Stimulated activated CD4-positive, alpha-beta T cell treated with anti-CD3 and anti-CD28 coated beads, Interleukin-15, amount 100 ng/mL, for 24 hours (primary cell): ENCODE measurements around the gene METTL24.
"Not testable (repeated sequence)": the region's sequence is repeated elsewhere in the genome, so short reads cannot be mapped to it uniquely, and the experiment has no call there.

Source experiments
- DNase-seq: peaks from one replicate; pipeline ENCODE4 v3.0.0-alpha.2; 2020

Gene METTL24

GRCh38 chr6:110310861-110311446 lies 47.2 kb downstream of the METTL24 start:
- no peak for DNase-seq

GRCh38 chr6:110309432-110309831 lies 48.7 kb downstream of the METTL24 start:
- DNase-seq: not testable (repeated sequence)

GRCh38 chr6:110307368-110307767 lies 50.8 kb downstream of the METTL24 start:
- no peak for DNase-seq

- not testable (repeated sequence) for DNase-seq
Measured at GRCh38 chr6:110305832-110306231, 52.3 kb downstream of the METTL24 start.

GRCh38 chr6:110303692-110304091 lies 54.5 kb downstream of the METTL24 start:
- not testable (repeated sequence) for DNase-seq

GRCh38 chr6:110298916-110299315 lies 59.2 kb downstream of the METTL24 start:
- DNase-seq: no peak

GRCh38 chr6:110298411-110298810 lies 59.7 kb downstream of the METTL24 start:
- no peak for DNase-seq

- no peak for DNase-seq
Measured at GRCh38 chr6:110296241-110297025, 61.7 kb downstream of the METTL24 start.

GRCh38 chr6:110295451-110296165 lies 62.5 kb downstream of the METTL24 start:
- DNase-seq: no peak

GRCh38 chr6:110287462-110288341 lies 70.4 kb downstream of the METTL24 start:
- no peak for DNase-seq

GRCh38 chr6:110285306-110286060 lies 72.7 kb downstream of the METTL24 start:
- no peak for DNase-seq

GRCh38 chr6:110284855-110285254 lies 73.3 kb downstream of the METTL24 start:
- no peak for DNase-seq

- no peak for DNase-seq
Measured at GRCh38 chr6:110283657-110284056, 74.5 kb downstream of the METTL24 start.

- no peak for DNase-seq
Measured at GRCh38 chr6:110282412-110282811, 75.7 kb downstream of the METTL24 start.

GRCh38 chr6:110277100-110277665 lies 81.0 kb downstream of the METTL24 start:
- no peak for DNase-seq

- DNase-seq: not testable (repeated sequence)
Measured at GRCh38 chr6:110272781-110273180, 85.4 kb downstream of the METTL24 start.

GRCh38 chr6:110271732-110272022 lies 86.5 kb downstream of the METTL24 start:
- DNase-seq: no peak

GRCh38 chr6:110270165-110270564 lies 88.0 kb downstream of the METTL24 start:
- DNase-seq: no peak

GRCh38 chr6:110269623-110270022 lies 88.5 kb downstream of the METTL24 start:
- DNase-seq: no peak

- no peak for DNase-seq
Measured at GRCh38 chr6:110266996-110267395, 91.2 kb downstream of the METTL24 start.

- no peak for DNase-seq
Measured at GRCh38 chr6:110265273-110265672, 92.9 kb downstream of the METTL24 start.

- no peak for DNase-seq
Measured at GRCh38 chr6:110256366-110256765, 101.8 kb downstream of the METTL24 start.
